KMS-11 (cell line): ENCODE measurements around the gene TRIM29.

Experiments used
- H2AFZ ChIP-seq: fragments of 200-600 bp; sonication (generic); 2 replicates; pipeline ENCODE4 v1.6.1; 2016; ENCODE audit warnings: antibody characterized with exemption, mixed run types, low read depth
- H3K27ac ChIP-seq: fragments of 200-600 bp; sonication (generic); 2 replicates; pipeline ENCODE4 v1.6.1; 2016; ENCODE audit warnings: mild to moderate bottlenecking, mixed run types
- H3K27me3 ChIP-seq: fragments of 200-600 bp; sonication (generic); 2 replicates; pipeline ENCODE4 v1.6.1; 2017; ENCODE audit warnings: mild to moderate bottlenecking, low read depth, mixed run types, moderate library complexity; ENCODE audit not compliant: insufficient read depth
- H3K36me3 ChIP-seq: fragments of 200-600 bp; sonication (generic); 2 replicates; pipeline ENCODE4 v1.6.1; 2017; ENCODE audit warnings: mild to moderate bottlenecking, mixed run types; ENCODE audit not compliant: insufficient read depth
- H3K4me1 ChIP-seq: fragments of 200-600 bp; sonication (generic); 2 replicates; pipeline ENCODE4 v1.6.1; 2016; ENCODE audit warnings: mild to moderate bottlenecking, low read depth, mixed run types; ENCODE audit not compliant: poor library complexity, severe bottlenecking
- H3K4me2 ChIP-seq: fragments of 200-600 bp; sonication (generic); 2 replicates; pipeline ENCODE4 v1.7.0; 2016; ENCODE audit warnings: mild to moderate bottlenecking, mixed run types
- H3K4me3 ChIP-seq: fragments of 200-600 bp; sonication (generic); IDR thresholded peaks from 2 replicates; pipeline ENCODE4 v1.6.1; 2017; ENCODE audit warnings: low read depth, low read length, mixed read lengths; ENCODE audit not compliant: insufficient read depth
- H3K79me2 ChIP-seq: fragments of 200-600 bp; sonication (generic); 2 replicates; pipeline ENCODE4 v1.6.1; 2016; ENCODE audit warnings: low read depth, mixed run types; ENCODE audit not compliant: insufficient read depth
- H3K9ac ChIP-seq: fragments of 200-600 bp; sonication (generic); 2 replicates; pipeline ENCODE4 v1.6.1; 2016; ENCODE audit warnings: mild to moderate bottlenecking, mixed run types
- H4K20me1 ChIP-seq: fragments of 200-600 bp; sonication (generic); 2 replicates; pipeline ENCODE4 v1.6.1; 2016; ENCODE audit warnings: mild to moderate bottlenecking, mixed run types; ENCODE audit not compliant: insufficient read depth
- CTCF ChIP-seq: fragments of 200-600 bp; sonication (generic); conservative IDR thresholded peaks from 2 replicates; pipeline ENCODE4 v1.6.1; 2017; ENCODE audit warnings: low read depth, mild to moderate bottlenecking, antibody characterized with exemption, low read length, moderate library complexity, mixed read lengths

Gene TRIM29

GRCh38 chr11:120142441-120143100, 4.7 kb upstream of the TRIM29 start:
- Histone ChIP-seq H4K20me1 (no peaks in the 10 kb centered on the region), H3K4me3 (no peak overlapping the region), H3K27ac (no peak overlapping the region), H3K36me3 (no peaks in the 10 kb centered on the region), H3K9ac (no peak overlapping the region), H3K79me2 (no peaks in the 10 kb centered on the region), H3K4me2 (no peak overlapping the region), H2AFZ (no peak overlapping the region), H3K4me1 (no peaks in the 10 kb centered on the region), H3K27me3 (no peaks in the 10 kb centered on the region)
- TF ChIP-seq CTCF = no peak

- H3K4me1 ChIP-seq = no peaks in the 10 kb centered on the region
- no peak overlapping the region for H3K27ac ChIP-seq
- no peak overlapping the region for H3K9ac ChIP-seq
- no peaks in the 10 kb centered on the region for H3K79me2 ChIP-seq
- H3K36me3 ChIP-seq = no peaks in the 10 kb centered on the region
- no peak overlapping the region for H3K4me2 ChIP-seq
- no peak for TF ChIP-seq CTCF
- H3K4me3 ChIP-seq = no peak overlapping the region
- no peak overlapping the region for H2AFZ ChIP-seq
- no peaks in the 10 kb centered on the region for H4K20me1 ChIP-seq
- no peaks in the 10 kb centered on the region for H3K27me3 ChIP-seq
These were observed 4.0 kb upstream of the TRIM29 start for GRCh38 chr11:120141768-120142423.

- no peaks in the 10 kb centered on the region for H3K79me2 ChIP-seq
- H2AFZ ChIP-seq = no peak overlapping the region
- no peaks in the 10 kb centered on the region for H3K36me3 ChIP-seq
- H3K4me1 ChIP-seq = no peaks in the 10 kb centered on the region
- TF ChIP-seq CTCF = no peak
- no peaks in the 10 kb centered on the region for H3K27me3 ChIP-seq
- H3K4me3 ChIP-seq = no peak overlapping the region
- no peaks in the 10 kb centered on the region for H4K20me1 ChIP-seq
- H3K27ac ChIP-seq = no peak overlapping the region
- H3K9ac ChIP-seq = no peak overlapping the region
- H3K4me2 ChIP-seq = no peak overlapping the region
These were observed 3.3 kb upstream of the TRIM29 start for GRCh38 chr11:120141113-120141767.

DNA sequence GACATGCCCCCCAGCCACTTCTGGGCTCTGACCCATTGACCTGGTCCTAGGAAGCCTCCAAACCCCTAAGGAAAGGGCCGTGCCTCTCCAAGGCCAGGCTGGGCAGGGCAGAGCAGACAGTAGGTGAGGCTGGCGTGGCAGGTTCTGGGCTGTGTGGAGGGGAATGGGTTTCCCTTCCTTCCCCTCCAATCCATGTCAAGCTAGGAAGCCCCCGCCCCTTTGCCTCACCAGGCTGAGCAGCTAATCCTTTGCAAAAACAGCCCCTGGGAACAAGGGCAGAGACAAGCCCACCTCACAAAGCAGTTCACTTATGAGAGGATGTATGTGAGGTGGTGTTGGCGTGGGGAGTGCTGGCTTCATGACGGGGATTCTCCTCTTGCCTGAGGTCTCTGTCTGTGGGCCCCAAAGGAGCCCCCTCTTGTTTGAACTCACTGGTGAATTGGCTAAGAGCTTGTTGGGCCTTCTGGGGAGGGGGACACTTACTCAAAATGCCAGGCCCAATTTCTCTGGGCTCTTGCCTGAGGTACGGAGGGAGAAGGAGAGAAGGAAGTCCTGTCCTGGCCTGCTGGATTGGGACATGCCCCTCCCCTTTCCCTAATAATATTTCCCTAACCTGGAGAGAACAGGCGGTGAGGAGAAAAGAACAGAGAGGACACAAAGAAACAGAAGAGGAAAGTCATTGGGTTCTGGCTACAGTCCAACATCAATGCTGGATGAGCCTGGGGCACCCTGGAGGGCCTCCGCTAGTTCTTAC, 1.6 kb upstream of the TRIM29 start:
- no peak overlapping the region for H3K27ac ChIP-seq
- no peak overlapping the region for H3K4me2 ChIP-seq

More for the DNA sequence above, 1.6 kb upstream of the TRIM29 start:
- Histone ChIP-seq H4K20me1 (no peaks in the 10 kb centered on the region), H3K27me3 (0 out of 2 replicates have a peak, but pooled peaks cover 4% of the 10 kb centered on the region), H2AFZ (no peak overlapping the region), H3K9ac (no peak overlapping the region), H3K4me3 (no peak overlapping the region), H3K36me3 (no peaks in the 10 kb centered on the region), H3K79me2 (no peaks in the 10 kb centered on the region), H3K4me1 (no peaks in the 10 kb centered on the region)
- no peak for TF ChIP-seq CTCF
